Muscle of arm (tissue), 12 donors: Measurements from ENCODE around the gene CDAN1. TPM values are rescaled to one million over a fixed set of nuclear protein-coding genes. Genes with fewer than 3 reads are reported as not detected.

ENCODE experiments used
- DNase-seq: peaks from one replicate; pipeline ENCODE4 v3.0.0-alpha.2; 2013
- polyA plus RNA-seq, 12 donors: library from polyadenylated mRNA; unstranded; fragments of 120-200 nt; gene quantifications; one replicate each; pipeline ENCODE4 v1.2.1, GENCODE V29; 2013; ENCODE audit not compliant: insufficient read length in 12 of 12

CDAN1 gene
- polyA plus RNA-seq, 12 donors, result 12.5 to 25.9 (median 16.1) TPM; not detected in 1

DNA sequence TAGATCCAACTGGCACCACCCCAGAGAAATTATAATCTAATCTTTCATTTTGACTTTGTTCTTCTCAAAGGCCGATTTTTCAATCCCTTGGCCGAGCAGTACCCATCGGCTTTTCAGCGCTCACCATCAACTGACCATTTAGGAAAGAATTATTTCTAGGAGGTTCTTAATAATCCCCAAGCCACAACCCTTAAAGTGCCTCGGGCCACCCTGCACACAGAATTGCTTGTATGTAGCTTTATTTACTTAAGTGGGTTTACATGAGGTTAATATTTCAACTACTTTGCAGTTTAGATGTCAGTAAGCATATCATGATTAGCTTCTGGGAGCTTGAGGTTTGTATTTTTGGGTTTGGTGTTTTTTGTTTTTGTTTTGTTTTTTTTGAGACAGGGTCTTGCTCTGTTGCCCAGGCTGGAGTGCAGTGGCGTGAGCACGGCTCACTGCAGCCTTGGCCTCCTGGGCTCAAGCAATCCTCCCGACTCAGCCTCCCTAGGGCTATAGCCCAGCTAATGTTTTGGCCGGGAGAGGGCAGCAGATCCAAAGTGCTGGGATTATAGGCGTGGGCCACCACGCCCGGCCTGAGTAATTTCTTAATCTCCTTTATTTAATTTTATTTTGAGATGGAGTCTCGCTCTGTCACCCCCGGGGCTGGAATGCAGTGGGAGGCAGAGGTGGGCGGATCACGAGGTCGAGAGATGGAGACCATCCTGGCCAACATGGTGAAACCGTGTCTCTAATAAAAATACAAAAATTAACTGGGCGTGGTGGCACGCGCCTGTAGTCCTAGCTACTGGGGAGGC, 801 bp upstream of the CDAN1 start:
- DNase-seq, result no peak

DNA sequence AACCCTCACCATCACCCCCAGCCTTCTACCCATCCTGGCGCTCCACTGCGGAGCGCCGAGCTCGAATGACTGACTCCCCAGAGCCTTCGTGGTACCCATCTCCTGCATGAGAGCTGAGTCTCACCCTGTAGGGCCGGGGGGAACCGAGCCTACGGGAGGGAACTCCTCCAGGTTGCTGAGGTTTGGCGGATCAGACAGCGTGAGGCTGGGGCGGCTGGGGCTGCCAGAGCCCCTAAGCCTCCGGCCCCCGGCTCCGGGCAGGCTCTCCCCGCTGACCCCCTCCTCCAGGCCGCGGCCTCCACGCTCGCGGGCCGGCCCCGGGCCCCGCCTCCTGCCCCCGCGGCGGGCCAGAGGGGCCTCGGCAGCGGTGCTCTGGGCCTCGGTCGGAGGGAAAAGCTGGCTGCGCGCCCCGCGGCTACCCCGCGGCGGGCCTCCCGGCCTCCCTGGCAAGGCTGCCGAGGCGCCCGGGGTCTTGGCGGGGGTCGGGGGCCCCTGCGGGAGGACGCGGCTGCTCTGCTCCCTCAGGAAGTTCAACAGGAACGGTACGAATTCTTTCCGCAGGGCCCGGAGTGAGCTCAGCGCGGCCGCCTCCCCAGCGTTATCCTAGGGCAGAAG, 643 bp downstream of the CDAN1 start:
- peak; percentile 25 for DNase-seq

DNA sequence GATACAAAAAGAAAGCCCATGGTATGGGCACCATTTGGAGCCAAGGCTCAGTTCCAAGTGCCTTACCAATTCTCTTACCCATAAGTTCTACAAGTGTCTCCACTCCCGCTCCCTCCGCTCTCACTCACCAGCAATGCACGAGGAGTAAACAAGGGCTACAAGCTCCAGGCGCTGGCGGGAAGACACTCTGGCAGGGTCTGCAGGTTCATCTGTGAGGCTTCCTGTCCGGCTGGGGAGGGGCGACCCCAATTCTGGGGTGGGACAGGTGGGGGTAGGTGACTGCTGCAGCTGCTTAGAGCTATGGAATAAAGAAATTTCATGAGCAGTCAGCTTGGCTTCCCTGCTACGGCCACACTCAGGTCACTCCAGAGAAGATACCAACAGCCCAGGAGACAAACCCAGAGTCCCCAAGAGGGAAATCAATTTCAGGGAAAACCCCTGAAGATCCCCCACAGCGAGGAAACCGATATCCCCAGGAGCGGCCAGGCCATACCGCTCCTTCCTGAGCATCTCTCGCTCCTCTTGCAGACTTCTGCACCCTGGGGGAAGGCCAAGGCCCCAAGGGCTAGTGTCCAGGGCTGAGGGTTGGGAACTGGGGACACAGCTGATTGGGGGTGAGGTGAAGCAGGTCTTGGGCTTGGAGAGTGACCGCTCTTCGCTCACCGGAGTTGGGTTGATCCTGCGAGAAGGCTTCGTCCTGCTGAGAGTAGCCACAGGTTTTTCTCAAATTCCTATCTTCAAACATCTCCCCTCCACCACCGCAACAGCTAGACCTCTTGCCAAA, 1.4 kb downstream of the CDAN1 start:
- DNase-seq, result no peak

DNA sequence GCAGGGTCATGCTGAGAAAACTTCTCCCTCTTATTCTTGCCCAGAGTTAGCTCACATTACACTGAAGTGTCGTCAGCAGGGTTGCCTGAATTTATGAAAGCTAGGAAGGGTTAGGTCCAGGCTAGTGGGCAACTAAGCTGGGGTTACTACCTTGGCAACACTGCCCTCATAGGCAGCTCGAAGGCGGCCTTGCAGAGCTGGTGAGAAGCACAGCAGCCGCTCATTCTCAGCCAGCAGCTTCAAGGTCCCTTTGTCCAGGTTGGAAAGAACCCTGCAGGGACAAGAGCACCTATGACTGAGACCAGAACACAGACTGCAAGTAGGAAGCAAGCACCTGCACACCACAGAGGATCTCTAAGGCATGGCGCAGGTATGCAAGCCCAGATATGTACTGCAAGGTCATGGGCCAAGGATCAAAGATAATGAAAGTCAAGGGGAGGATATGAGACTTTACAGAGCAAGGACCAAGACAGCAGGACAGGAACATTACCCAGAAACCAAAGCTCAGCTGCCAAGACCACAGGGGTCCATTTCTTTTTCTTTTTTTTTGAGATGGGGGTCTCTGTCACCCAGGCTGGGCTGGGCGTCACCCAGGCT, 2.8 kb downstream of the CDAN1 start:
- DNase-seq, result no peak

DNA sequence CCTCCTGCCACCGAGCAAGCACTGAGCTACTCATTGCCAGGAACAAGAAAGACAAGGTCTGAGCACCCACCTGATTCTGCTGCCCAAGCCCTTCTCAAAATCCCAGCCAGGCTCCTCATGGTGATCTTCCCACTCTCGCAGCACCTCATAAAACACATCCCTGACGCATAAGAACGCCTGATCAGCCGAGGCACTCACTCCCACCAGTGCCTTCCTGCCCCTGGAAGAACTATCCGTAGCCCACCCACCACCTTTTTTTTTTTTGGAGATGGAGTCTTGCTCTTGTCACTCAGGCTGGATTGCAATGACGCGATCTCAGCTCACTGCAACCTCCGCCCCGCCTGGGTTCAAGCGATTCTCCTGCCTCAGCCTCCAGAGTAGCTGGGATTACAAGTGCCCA, 3.9 kb downstream of the CDAN1 start:
- DNase-seq, result no peak

DNA sequence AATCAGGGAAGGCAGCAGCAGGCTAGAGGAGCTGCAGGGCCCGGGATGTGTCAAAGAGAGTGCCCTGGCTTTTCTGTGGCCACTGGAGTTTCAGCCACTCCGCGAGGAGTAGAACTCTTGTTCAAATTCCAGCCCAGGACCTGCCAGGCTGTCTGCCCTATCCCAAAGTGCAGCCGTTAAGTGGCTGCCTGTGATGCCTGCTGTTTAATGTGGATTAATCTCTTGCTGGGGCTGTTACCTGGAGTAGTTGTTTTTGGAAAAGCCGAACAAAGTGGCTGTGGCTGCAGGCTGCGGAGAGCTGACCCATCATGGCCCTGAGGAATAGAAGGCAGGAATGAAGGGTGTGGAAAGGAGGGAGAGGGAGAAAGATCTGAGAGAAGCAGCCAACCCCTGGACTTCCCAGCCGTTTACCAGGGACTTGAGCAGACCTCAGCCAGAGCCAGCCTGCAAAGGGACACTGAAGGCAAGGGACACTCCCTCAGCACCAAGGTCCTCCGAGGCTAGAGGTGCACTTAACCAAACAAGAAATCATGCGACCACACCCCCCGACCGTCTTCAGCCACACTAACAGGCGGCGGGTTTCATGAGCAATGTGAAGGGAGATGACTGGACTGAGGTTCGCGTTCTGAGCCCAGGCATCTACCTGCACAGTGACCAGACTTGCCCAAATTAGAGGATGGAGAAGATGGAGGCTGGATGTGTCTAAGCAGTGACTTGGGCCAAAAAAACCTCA, 4.7 kb downstream of the CDAN1 start:
- no peak for DNase-seq

DNA sequence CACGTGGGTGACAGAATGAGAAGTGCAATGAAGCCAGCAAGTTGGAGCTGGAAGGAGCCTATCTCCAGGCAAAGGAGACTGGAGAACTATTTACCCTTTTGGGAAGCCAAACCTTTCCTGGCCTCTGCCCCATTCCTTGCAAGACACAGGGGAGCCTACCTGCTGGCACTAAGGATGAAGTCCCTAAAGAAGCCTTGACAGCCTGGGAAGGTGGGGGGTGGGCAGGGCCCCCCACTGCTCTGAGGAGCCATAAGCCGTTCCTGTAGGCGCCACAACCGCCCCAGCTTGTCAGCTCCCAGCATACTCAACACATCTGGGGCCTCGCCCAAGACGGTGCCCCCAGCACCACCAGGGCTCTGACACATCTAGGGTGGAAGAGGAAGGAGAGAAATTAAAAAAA, 5.5 kb downstream of the CDAN1 start:
- DNase-seq, result no peak

DNA sequence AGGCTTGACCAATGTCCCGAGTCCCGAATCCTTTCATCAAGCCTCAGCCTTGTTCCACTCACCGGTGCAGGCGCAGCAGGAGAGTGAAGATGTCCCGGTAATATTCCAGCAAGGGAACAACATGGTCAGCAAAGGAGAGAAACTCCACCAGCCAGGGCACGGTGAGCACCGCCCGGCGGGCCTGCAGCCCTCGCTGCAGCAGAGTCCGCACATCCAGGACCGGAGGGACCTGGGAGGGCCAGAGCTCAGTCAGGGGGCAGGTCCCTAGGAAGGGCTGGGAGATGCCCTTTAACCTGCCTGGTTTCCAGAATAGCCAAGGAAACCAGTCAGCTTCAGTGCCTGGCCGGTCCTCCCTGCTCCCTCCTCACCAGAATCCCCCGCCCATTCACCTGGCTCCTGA, 6.4 kb downstream of the CDAN1 start:
- DNase-seq, result no peak

DNA sequence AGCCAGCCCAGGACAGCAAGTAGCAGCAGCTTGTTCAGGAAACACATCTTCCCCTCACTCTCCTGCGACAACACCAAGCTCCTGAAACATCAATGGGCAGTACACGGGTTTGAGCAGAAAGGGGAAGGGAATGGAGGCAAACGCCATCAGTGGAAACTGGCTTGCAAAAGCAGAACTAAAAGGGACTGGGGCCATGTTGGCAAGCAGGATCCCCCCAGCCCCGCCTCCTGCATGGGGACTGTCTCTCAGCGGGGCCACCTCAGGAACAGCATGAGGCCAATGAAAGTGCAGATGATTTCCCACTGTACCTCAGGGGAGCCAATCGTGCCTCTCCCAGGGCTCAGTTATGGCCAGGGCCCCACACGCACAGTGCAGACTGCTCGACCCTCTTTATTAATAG, 6.8 kb downstream of the CDAN1 start:
- DNase-seq, result no peak

DNA sequence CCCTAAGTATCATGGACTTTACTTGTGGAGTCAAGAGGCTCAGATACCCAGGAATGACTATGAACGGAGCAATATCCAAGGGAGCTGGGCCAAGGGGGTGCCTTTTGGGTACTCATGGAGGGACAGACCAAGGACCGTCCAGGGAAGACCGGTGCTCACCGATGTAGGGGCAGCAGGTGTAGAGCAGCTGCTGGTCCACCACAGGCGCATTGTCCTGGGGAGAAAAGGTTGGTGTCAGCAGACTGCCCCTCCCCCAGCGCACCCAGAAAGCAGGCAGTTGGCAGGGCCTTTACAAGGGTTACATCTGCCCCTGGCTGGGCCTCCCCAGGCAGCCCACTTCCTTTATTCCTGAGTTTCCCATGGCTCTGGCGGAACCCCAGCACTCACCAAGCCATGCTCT, 7.5 kb downstream of the CDAN1 start:
- DNase-seq, result no peak

DNA sequence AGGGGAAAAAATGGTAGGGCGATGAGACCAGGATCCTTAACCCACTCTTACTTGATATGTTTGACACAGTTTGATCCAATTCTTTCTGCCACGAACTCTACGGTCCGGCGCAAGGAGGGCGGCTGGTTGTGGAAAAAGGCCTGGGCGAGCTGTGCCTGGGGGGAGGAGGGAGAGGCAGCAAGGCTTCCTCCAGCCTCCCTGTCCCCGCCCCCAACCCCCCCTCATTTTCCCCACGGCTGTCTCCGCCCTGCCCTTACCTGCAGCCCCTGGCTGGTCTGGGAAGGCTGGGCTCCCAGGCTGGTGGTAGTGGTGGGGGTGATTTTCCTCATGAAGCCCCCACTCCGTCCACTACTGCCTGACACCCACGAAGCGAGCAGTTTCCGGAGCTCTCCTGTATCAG, 8.0 kb downstream of the CDAN1 start:
- no peak for DNase-seq

DNA sequence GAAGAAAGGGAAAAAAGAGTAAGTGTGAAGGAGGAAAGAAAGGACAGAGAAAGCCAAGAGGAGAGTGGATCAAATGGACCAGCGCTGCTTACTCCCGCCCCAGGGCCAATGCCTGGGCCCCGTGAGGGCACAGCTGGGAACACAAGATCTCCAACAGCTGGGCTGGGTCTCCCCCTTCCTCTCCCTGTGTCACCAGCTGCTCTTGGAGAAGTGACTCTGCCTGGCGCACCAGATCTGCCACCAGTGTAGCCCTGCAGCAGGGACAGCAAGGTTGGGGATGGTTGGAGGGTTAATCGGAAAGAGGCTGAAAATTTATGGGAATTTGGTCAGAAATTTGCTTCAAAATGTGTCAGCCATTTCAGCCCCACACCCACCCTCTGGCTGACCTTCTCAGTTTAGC, 8.4 kb downstream of the CDAN1 start:
- no peak for DNase-seq

DNA sequence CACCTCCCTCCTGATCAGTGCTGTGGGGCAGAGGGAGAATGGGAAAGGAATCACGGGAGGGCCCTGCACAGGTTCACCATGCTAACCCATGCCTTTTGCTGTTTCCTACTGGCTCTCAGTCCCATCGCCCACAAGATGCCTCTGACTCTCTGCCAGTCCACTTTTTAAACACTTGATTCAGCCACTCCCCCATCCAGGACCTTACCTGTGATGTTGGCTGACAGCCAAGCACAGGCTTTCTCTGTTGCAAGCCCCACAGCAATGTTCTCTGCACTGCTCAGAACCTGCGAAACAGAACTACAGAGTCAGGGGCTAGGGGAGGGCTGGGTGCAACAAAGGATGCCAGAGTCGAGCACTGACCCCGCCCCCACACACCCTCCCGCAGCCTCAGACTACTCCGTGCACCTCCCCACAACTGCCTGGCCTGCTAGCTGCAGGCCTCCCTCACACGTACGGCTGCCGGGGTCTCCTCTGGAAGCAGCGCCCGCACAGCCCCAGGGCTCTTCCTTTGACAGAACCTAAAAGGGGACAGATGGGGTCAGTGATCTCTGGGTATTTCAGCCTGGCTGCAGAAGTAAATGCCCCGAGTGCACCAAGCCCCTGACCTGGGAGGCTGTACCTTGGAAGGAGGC, 9.1 kb downstream of the CDAN1 start:
- DNase-seq, result no peak

DNA sequence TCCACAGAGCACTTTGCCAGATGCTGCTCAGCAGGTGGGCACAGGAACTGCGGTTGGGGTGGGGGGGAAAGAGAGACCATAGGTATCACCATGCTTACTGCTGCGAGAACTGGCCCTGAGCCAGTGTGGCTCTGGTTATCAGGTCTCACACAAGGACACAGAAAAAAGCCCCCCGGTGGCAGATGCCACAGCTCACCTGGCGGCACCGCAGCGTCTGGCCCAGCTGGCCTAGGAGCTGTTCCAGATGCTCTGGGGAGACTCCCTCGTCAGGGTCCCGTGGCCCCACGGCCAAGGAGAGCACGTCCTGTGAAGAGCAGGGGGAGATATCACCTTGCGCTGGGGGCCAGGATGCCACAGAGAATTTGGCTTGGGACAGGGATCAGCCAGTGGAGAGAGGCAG, 10.8 kb downstream of the CDAN1 start:
- no peak for DNase-seq

DNA sequence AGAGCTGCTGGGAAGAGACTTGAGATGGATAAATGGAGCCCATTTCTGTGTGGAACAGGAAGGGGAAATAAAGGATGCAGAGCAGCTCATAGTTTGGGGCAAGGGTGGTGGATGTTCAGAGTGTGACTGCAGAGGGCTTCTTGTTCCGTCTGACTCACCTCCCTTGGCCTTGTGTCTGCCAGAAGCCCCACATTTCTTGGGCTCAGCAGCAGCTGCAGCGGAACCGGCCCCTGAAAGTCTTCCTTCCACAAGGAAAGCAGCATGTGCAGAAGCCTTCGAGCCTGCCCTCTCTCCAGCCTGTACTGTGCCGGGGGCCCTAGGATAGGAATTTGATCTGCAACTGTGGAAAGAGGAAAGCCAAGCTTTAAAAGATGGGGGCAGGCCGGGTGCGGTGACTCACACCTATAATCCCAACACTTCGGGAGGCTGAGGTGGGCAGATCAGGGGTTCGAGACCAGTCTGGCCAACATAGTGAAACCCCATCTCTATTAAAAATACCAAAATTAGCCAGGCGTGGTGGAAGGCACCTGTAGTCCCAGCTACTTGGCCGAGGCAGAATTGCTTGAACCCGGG, 11.5 kb downstream of the CDAN1 start:
- DNase-seq, result no peak

DNA sequence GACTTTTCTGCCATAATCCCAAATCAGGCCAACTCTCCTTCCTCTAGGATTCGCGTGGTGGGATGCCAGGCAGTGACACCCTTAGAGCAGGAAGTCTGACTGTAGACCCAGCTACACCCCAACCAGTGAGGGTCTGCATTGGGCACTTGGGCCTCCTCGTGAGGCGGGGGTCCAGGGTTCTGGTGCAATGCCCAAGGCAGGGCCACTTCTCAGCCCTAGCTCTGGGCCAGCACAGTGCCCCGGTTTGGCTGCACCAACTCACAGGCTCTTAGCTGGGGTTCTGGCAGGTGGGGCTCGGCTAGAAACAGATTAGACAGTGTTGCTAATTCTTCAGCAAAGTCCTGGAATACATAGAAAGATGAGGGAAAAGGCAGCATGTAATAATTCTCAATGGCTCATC, 12.7 kb downstream of the CDAN1 start:
- DNase-seq, result no peak

DNA sequence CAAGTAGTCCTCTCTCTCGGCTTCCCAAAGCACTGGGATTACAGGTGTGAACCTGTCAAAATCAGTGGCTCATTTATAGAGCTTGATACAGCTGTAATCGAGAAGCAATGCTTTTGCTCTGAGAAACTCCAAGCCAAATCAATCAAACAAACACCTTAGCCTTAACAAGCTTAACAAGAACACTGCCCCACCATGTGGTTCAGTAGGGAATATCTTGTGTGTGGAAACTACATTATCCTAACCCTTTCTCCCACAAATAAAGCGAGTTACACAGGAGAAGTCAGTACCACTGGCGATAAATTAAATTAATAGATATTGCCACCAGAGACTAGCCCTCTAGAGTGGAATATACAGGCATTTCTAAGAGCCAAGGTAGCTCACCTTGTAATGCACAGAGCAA, 13.9 kb downstream of the CDAN1 start:
- DNase-seq, result no peak

DNA sequence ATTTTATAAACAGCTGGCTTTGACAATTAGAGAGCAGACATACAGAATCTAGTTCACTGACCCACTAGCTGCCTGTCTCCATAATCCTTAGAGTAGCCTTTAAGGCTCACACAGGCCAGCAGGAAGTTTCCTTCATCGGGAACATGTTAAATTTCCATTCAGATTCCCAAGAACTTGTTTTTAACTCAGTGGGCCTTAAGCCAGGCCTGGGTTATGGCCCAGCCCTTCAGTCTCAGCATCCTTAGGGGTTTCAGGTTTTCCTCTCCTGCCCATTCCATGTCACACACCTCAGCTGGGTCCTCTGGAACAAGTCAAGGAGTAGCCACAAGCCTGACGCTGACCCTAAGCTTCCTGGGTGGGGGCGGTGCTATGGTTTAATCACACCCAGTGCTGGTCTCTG, 15.0 kb downstream of the CDAN1 start:
- peak; percentile 43 for DNase-seq

DNA sequence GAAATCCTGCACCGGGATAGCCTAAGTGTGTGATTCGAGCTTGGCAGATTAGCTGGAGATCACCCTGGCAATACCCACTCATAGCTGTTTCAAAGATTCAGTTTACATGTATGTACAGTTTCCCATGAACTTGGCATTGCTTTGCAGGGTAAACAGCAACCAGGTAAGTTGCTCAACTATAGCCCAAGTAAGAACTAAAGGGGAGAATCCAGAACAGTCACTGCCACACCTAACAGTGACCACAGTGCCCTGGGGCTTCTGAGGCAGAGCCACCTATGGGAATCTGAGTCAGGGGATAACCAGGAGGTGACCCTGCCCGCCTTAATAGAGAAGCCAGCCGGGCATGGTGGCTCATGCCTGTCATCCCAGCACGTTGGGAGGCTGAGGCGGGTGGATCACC, 15.9 kb downstream of the CDAN1 start:
- DNase-seq, result no peak

DNA sequence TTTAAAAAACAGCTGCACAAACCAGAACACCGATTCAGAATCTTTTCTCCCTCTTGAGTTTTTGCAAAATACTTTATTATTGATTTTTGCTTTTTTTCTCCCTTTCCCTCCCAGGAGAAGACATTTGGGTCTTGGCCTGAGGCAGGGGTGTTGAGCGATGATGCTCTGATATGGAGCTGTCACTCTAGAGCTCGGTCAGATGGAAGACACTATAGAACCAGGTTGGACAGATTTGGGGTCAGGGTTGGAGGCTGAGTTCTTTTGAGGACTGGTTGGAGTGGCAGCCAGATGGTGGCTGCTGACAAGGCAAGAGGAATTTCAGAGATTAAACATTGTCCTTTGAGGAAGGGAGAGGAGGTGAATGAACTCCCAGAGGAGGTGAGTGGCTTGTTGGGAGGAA, 16.9 kb downstream of the CDAN1 start:
- DNase-seq, result no peak

DNA sequence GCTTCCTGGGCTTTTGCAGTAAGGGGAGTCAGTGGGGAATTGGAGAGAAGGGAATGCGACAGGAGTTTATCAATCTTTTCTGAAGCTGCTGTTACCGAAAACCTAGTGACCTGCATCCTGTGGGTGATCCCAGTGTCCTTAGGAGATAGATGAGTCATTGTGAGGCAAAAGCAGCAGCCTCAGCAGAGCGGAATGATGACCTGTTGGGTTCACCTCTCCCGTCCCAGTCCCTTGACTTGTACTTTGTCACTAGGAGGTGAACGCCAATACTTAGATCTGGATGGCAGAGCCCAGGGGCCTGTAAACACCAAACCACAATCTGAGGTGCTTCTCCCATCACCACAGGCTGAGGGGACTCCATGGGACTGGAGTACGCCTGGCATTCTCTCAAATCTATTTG, 17.9 kb downstream of the CDAN1 start:
- no peak for DNase-seq
